HepG2 (cell line): ENCODE measurements around the gene LIM2. TPM values are rescaled to one million over a fixed set of nuclear protein-coding genes. Genes with fewer than 3 reads are reported as not detected.

Experiments used
- ATAC-seq: fragments of 200-7000 bp; cut with Tn5 transposase; 3 replicates; pipeline ENCODE4 v1.9.1; 2020; ENCODE audit warnings: mild to moderate bottlenecking, moderate library complexity
- BruUV-seq: library from RNA; stranded (reverse); fragments of 400-500 nt; replicated peaks from 2 replicates; lab custom pipeline; 2021; lab: Mats Ljungman, UMichigan
- CTCF ChIA-PET: fragments of 300-600 bp; formaldehyde crosslinking; extraction: SDS; loops from one replicate; lab custom pipeline; 2021; ENCODE audit warnings: low total read pairs, inconsistent platforms, low intra/inter-chr PET ratio; lab: Yijun Ruan, JAX
- POLR2A ChIA-PET: fragments of 350-600 bp; sonication (Branson Sonifier 250); formaldehyde crosslinking; loops from one replicate; lab custom pipeline; 2020; ENCODE audit warnings: antibody characterized with exemption, inconsistent platforms; lab: Yijun Ruan, JAX
- DNase-seq: peaks from one replicate; pipeline ENCODE4 v3.0.0-alpha.2; 2015; ENCODE audit warnings: low spot score
- FAIRE-seq: peaks from 3 replicates; lab custom pipeline; 2011; peaks lifted over from hg19 to GRCh38; lab: Jason Lieb, UNC
- H2AFZ ChIP-seq: one replicate; pipeline ENCODE4 v1.6.1; 2011; ENCODE audit warnings: low read length, inconsistent platforms
- H3K27ac ChIP-seq: fragments of 300-600 bp; 3 replicates; pipeline ENCODE4 v1.8.0; 2011; ENCODE audit warnings: mixed run types, mild to moderate bottlenecking, mixed read lengths, low read length, inconsistent platforms; ENCODE audit not compliant: insufficient read depth; ENCODE audit errors: extremely low read length
- H3K27me3 ChIP-seq, 2 experiments: fragments of 200-600 bp in 1 of 2; 2 replicates in 1 of 2; 3 replicates in 1 of 2; pipeline versions ENCODE4 v1.6.0 to v1.8.0; 2011; ENCODE audit warnings: low read length in 2 of 2, mild to moderate bottlenecking in 2 of 2, moderate library complexity in 2 of 2, inconsistent platforms in 1 of 2; ENCODE audit not compliant: insufficient read depth in 2 of 2, control insufficient read depth in 1 of 2
- H3K36me3 ChIP-seq, 2 experiments: fragments of 200-600 bp in 1 of 2; replicated peaks in 1 of 2; 2 replicates in 1 of 2; 3 replicates in 1 of 2; pipeline versions ENCODE4 v1.5.1 to v1.8.0; 2011; ENCODE audit warnings: low read length in 2 of 2, inconsistent platforms in 1 of 2; ENCODE audit not compliant: insufficient read depth in 2 of 2, control insufficient read depth in 1 of 2
- H3K4me1 ChIP-seq: 2 replicates; pipeline ENCODE4 v1.5.1; 2012; ENCODE audit warnings: low read length, inconsistent platforms; ENCODE audit not compliant: insufficient read depth
- H3K4me2 ChIP-seq: 2 replicates; pipeline ENCODE4 v1.6.0; 2011; ENCODE audit warnings: low read depth, low read length, inconsistent platforms
- H3K4me3 ChIP-seq, 3 experiments: fragments of 200-600 bp in 1 of 3; sonication (generic), shearing (Covaris generic) in 1 of 3; replicated peaks in 1 of 3; 2 replicates each; pipeline ENCODE4 v1.5.1; 2011 to 2016; ENCODE audit warnings: low read length in 3 of 3, inconsistent platforms in 2 of 3, low read depth in 2 of 3, mild to moderate bottlenecking in 2 of 3, control low read depth in 1 of 3, mixed read lengths in 1 of 3; ENCODE audit not compliant: insufficient read depth in 1 of 3
- H3K79me2 ChIP-seq: one replicate; pipeline ENCODE4 v1.6.1; 2011; ENCODE audit warnings: low read length, inconsistent platforms; ENCODE audit not compliant: insufficient read depth
- H3K9ac ChIP-seq: 2 replicates; pipeline ENCODE4 v1.6.0; 2011; ENCODE audit warnings: mild to moderate bottlenecking, low read depth, low read length, inconsistent platforms; ENCODE audit not compliant: insufficient read depth
- H3K9me3 ChIP-seq: 2 replicates; pipeline ENCODE4 v1.5.1; 2012; ENCODE audit warnings: mild to moderate bottlenecking, low read length
- H4K20me1 ChIP-seq: 2 replicates; pipeline ENCODE4 v1.6.0; 2011; ENCODE audit warnings: inconsistent platforms, mild to moderate bottlenecking, low read length, moderate library complexity; ENCODE audit not compliant: insufficient read depth
- ATF7 ChIP-seq, 2 experiments: fragments of 450-650 bp in 1 of 2; sonication (generic) in 1 of 2; formaldehyde crosslinking in 1 of 2; IDR thresholded peaks; 2 replicates each; pipeline versions ENCODE4 v1.4.0 to v1.6.1; 2016 to 2020; ENCODE audit warnings: antibody characterized with exemption in 1 of 2, mild to moderate bottlenecking in 1 of 2, missing genetic modification reagents in 1 of 2
- CCDC6 ChIP-seq: sonication (generic); formaldehyde crosslinking; IDR thresholded peaks from 2 replicates; pipeline ENCODE4 v1.8.1; 2022; ENCODE audit warnings: mild to moderate bottlenecking, missing genetic modification reagents, moderate library complexity
- ELF4 ChIP-seq: sonication (generic); formaldehyde crosslinking; IDR thresholded peaks from 2 replicates; pipeline ENCODE4 v1.5.0; 2020; ENCODE audit warnings: missing genetic modification reagents, mild to moderate bottlenecking, moderate library complexity, borderline replicate concordance
- MBNL3 ChIP-seq: fragments of 250-450 bp; sonication (Bioruptor Pico); conservative IDR thresholded peaks from 2 replicates; pipeline ENCODE4 v1.8.0; 2022; ENCODE audit warnings: mild to moderate bottlenecking, inconsistent platforms
- PITX1 ChIP-seq: sonication (generic); formaldehyde crosslinking; IDR thresholded peaks from 2 replicates; pipeline ENCODE4 v1.5.1; 2020; ENCODE audit warnings: mild to moderate bottlenecking, missing genetic modification reagents
- POLR2A ChIP-seq, 2 experiments: IDR thresholded peaks; 2 replicates each; pipeline ENCODE4 v1.6.1; 2011; ENCODE audit warnings: low read depth in 2 of 2, low read length in 2 of 2, mild to moderate bottlenecking in 1 of 2, moderate library complexity in 1 of 2; ENCODE audit not compliant: insufficient read depth in 1 of 2
- RFXANK ChIP-seq: IDR thresholded peaks from 2 replicates; pipeline ENCODE4 v1.6.1; 2016
- TP53 ChIP-seq: sonication (generic); formaldehyde crosslinking; conservative IDR thresholded peaks from 2 replicates; pipeline ENCODE4 v1.4.0; 2020; ENCODE audit warnings: missing genetic modification reagents
- ZFP1 ChIP-seq: IDR thresholded peaks from 2 replicates; pipeline ENCODE4 v1.6.1; 2016
- ZNF350 ChIP-seq: sonication (generic); formaldehyde crosslinking; IDR thresholded peaks from 2 replicates; pipeline ENCODE4 v1.4.0; 2020; ENCODE audit warnings: mild to moderate bottlenecking, low read depth, missing genetic modification reagents, borderline replicate concordance
- ZNF432 ChIP-seq: sonication (generic); formaldehyde crosslinking; IDR thresholded peaks from 2 replicates; pipeline ENCODE4 v1.5.0; 2020; ENCODE audit warnings: missing genetic modification reagents, mild to moderate bottlenecking, borderline replicate concordance
- ZNF543 ChIP-seq: sonication (generic); formaldehyde crosslinking; IDR thresholded peaks from 2 replicates; pipeline ENCODE4 v1.4.0; 2020; ENCODE audit warnings: mild to moderate bottlenecking, missing genetic modification reagents
- WGBS: methylation state at CpG from one replicate; pipeline ENCODE4 v1.1.6; 2017; ENCODE audit warnings: low lambda C conversion rate; 5-methylcytosine and 5-hydroxymethylcytosine counted together
- in situ Hi-C: cut with HindIII; loops from 2 replicates; pipeline ENCODE4 v1.10.0; 2017; ENCODE audit warnings: low pct_unique_long_range_greater_than_20kb; ENCODE audit not compliant: extremely low pct_ligation_motif_present
- intact Hi-C: fragments of 100-400 bp; cut with micrococcal nuclease; formaldehyde crosslinking; loops from one replicate; pipeline ENCODE4 v1.10.0; 2022; ENCODE audit not compliant: unreplicated experiment
- polyA plus RNA-seq, 8 experiments: library from polyadenylated mRNA; depleted of rRNA in 3 of 8; stranded (reverse) in 7 of 8; unstranded in 1 of 8; fragments of >200 nt; fragmentation: Illumina TruSeq in 4 of 8; extraction: Trizol in 4 of 8; gene quantifications; 2 replicates each; pipeline versions ENCODE4 v1.2.1 to v1.2.3, GENCODE V29; 2011 to 2016; ENCODE audit warnings: low read depth in 4 of 8, missing spikeins in 1 of 8, mixed read lengths in 1 of 8; ENCODE audit not compliant: insufficient read depth in 1 of 8
- total RNA-seq, 5 experiments: library from RNA; depleted of rRNA; stranded (reverse); fragments of >200 nt; fragmentation: Illumina TruSeq; extraction: Trizol; gene quantifications; 2 replicates each; pipeline ENCODE4 v1.2.3, GENCODE V29; 2016; ENCODE audit warnings: low read depth in 1 of 5
- TF ChIP-seq, protein P1 (sequence below): sonication (generic); formaldehyde crosslinking; IDR thresholded peaks from 2 replicates; pipeline ENCODE4 v1.8.1; 2023; ENCODE audit warnings: mild to moderate bottlenecking, inconsistent platforms, moderate library complexity, missing genetic modification reagents, borderline replicate concordance

LIM2 gene
- total and polyA plus RNA-seq, 2 of the 13 experiments (the other 11 are each of a cell fraction or from before 2014, with no cell fraction given), result 1.3 TPM; not detected in 1

DNA sequence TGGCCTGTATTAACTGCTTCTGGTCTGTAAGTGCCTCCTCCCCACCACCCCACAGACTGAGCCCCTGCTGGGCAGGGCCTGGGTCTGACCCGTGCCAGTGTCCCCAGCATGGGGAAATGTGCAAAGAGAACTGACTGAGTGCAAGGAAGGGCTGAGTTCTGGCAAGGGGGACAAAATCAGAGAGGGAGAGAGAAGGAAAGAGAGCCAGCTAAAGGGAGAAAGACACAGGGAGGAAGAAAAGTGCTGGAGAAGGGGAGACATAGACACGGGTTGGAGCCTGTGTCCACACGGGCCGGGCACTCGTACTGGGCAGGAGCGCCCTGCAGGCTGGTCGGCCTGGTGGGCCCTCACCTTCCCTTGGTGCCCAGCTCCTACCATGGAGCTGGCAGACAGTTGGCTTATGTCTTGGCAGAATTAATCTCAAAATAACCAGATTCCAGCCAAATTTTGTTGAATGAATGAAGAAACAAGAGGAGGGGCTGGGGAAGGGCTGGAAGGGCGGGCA is 16.5 kb downstream of the LIM2 start (continued):
- TF ChIP-seq ZFP1 (CRISPR knock-in tag), result no peak
- TF ChIP-seq CCDC6 (CRISPR knock-in tag), result no peak
- TF ChIP-seq ELF4 (CRISPR knock-in tag), result no peak
- TF ChIP-seq ZNF543 (CRISPR knock-in tag), result no peak
- no peak for TF ChIP-seq ZNF350 (CRISPR knock-in tag)
- TF ChIP-seq RFXANK (CRISPR knock-in tag), result no peak
- no peak for TF ChIP-seq MBNL3 (CRISPR knock-in tag)
- no peak for TF ChIP-seq ZNF432 (CRISPR knock-in tag)
- no peak for TF ChIP-seq PITX1 (CRISPR knock-in tag)
- TF ChIP-seq, protein P1, sequence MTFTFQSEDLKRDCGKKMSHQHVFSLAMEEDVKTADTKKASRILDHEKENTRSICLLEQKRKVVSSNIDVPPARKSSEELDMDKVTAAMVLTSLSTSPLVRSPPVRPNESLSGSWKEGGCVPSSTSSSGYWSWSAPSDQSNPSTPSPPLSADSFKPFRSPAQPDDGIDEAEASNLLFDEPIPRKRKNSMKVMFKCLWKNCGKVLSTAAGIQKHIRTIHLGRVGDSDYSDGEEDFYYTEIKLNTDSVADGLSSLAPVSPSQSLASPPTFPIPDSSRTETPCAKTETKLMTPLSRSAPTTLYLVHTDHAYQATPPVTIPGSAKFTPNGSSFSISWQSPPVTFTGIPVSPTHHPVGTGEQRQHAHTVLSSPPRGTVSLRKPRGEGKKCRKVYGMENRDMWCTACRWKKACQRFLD (CRISPR knock-in tag), result no peak
- no peak for TF ChIP-seq ATF7 (IDR thresholded peaks at IDR 0.05)
- TF ChIP-seq ATF7 (CRISPR knock-in tag; IDR thresholded peaks at IDR 0.05), result no peak

GRCh38 chr19:51370230-51370629 is 17.5 kb downstream of the LIM2 start:
- 70% methylated on average over 4 of the region's 4 CpGs for WGBS
- Histone ChIP-seq H3K4me3 (no peak overlapping the region), H3K27ac (no peak overlapping the region), H4K20me1 (no peaks in the 10 kb centered on the region), H3K79me2 (peaks cover 19% of the 10 kb centered on the region), H3K4me1 (peaks cover 32% of the 10 kb centered on the region), H3K9me3 (no peaks in the 10 kb centered on the region), H3K4me2 (no peak overlapping the region), H3K9ac (no peak overlapping the region), H3K27me3 (peaks cover 0 to 18% of the 10 kb centered on the region in 2 experiments; a peak in 2 of 5 replicates), H3K36me3 (no peaks in the 10 kb centered on the region), H2AFZ (no peak overlapping the region)
- no peak for FAIRE-seq
- intact Hi-C loops (no loop called here), in situ Hi-C loops (no loop called here)
- CTCF ChIA-PET, result no interaction called here
- POLR2A ChIA-PET, result interaction anchor here (1.0 to 5.3 kb wide), 4 partner anchors 19 to 29 kb away, joined by 3 to 27 read pairs (median 8); partner anchors contain the start of gene VSIG10L
- TF ChIP-seq POLR2A (IDR thresholded peaks at IDR 0.05; ENCODE audit: insufficient read depth in 1 of 2, low read depth in 2 of 2, low read length in 2 of 2) (0 out of 4 replicates have a peak, but pooled peaks of 1 of the 2 experiments have one; percentile 9), TP53 (CRISPR knock-in tag) (no peak)
- DNase-seq, result no peak
- no TSS peak for BruUV-seq
- ATAC-seq, result no peak
